Activated naive CD8-positive, alpha-beta T cell treated with anti-CD3 and anti-CD28 coated beads, Interleukin-2, amount 10 ng/mL, durations not matched to agents 7 days and 5 days (primary cell): ENCODE measurements around the gene TCEA3. TPM values are rescaled to one million over a fixed set of nuclear protein-coding genes. Genes with fewer than 3 reads are reported as not detected.

Experiments
- ATAC-seq: fragments of 150-1000 bp; cut with Tn5 transposase; one replicate; pipeline ENCODE4 v1.10.0; 2021; ENCODE audit warnings: low read depth, moderate library complexity
- POLR2A ChIA-PET: fragments of 350-600 bp; sonication (Branson Sonifier 250); formaldehyde crosslinking; loops from one replicate; lab custom pipeline; 2021; ENCODE audit warnings: antibody characterized with exemption; lab: Charles Lee
- DNase-seq: peaks from one replicate; pipeline ENCODE4 v3.0.0; 2021
- H3K27ac Mint-ChIP-seq: one replicate; pipeline ENCODE4 v1.8.0; 2022; ENCODE audit warnings: mild to moderate bottlenecking, mixed read lengths
- H3K27me3 Mint-ChIP-seq: one replicate; pipeline ENCODE4 v1.8.0; 2022; ENCODE audit warnings: mild to moderate bottlenecking, moderate library complexity, mixed read lengths
- H3K36me3 Mint-ChIP-seq: one replicate; pipeline ENCODE4 v1.8.0; 2021; ENCODE audit warnings: mild to moderate bottlenecking, mixed read lengths
- H3K4me1 Mint-ChIP-seq: one replicate; pipeline ENCODE4 v1.8.0; 2021; ENCODE audit warnings: mixed read lengths
- H3K4me3 Mint-ChIP-seq: one replicate; pipeline ENCODE4 v1.8.0; 2022; ENCODE audit warnings: mild to moderate bottlenecking, moderate library complexity, mixed read lengths
- H3K9me3 Mint-ChIP-seq: one replicate; pipeline ENCODE4 v1.8.0; 2021; ENCODE audit warnings: mixed read lengths
- total RNA-seq, 2 experiments: library from RNA; stranded (reverse); gene quantifications; one replicate each; pipeline ENCODE4 v1.2.3, GENCODE V29; 2021

Gene TCEA3
- total RNA-seq, 2 experiments from 2014 or later = 20.4 to 22.6 TPM

DNA sequence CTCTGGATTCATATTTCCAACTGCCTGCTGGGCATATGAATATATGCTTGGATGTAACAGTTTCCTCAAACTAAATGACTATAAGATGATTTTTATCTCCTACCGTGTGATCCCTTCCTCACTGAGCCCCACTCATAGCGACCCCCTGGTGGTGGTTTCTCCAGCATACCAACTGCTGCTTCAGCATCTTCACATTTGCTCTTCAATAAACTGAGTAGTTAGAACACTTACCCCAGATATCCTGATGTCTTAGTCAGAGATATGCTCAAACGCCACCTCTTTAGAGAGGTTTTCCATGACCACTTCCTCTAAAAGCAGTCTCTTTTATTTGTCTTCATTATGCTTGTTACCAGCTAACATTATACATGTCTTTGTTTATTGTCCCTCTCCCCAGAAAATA lies 70.3 kb downstream of the TCEA3 start:
- Mint-ChIP-seq H3K36me3 (peaks cover 22% of the 10 kb centered on the region), H3K27me3 (no peaks in the 10 kb centered on the region), H3K4me1 (peaks cover 5% of the 10 kb centered on the region), H3K4me3 (peak overlapping the region; percentile 12), H3K9me3 (peaks cover 27% of the 10 kb centered on the region), H3K27ac (no peak overlapping the region)
- POLR2A ChIA-PET = interaction anchor here (2.7 kb wide), 1 partner anchor 10 kb away, joined by 15 read pairs; the partner anchor contains the start of gene HNRNPR
- DNase-seq (no peak), ATAC-seq (peak; percentile 58)

DNA sequence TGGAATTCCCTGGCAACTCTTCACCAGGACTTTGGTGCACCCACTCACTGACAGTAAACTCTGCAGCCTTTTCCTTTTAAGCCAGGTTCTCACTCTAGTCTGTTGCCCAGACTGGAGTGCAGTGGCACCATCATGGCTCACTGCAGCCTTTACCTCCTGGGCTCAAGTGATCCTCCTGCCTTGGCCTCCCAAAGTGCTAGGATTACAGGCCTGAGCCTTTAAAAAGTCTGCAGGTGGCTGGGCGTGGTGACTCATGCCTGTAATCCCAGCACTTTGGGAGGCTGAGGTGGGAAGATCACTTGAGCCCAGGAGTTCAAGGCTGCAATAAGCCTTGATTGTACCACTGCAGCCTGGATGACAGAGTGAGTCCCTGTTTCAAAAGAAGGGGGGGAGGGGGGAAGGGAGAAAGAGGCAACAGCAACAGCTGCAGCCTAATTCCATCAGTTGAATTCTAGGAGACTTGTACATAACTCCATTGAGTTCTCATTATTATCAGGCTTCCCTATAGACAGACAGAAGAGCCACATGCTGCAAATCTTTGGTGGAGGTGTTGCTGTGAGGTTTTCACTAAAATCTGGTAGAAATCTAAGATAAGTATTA lies 72.4 kb downstream of the TCEA3 start:
- DNase-seq (no peak), ATAC-seq (no peak)
- Mint-ChIP-seq H3K27me3 (no peaks in the 10 kb centered on the region), H3K27ac (no peak overlapping the region), H3K4me1 (peaks cover 5% of the 10 kb centered on the region), H3K4me3 (no peak overlapping the region), H3K9me3 (peaks cover 15% of the 10 kb centered on the region), H3K36me3 (peaks cover 12% of the 10 kb centered on the region)
- POLR2A ChIA-PET = interaction anchor here (0.7 kb wide), 1 partner anchor 113 kb away, joined by 5 read pairs; no protein-coding TSS in a partner anchor

DNA sequence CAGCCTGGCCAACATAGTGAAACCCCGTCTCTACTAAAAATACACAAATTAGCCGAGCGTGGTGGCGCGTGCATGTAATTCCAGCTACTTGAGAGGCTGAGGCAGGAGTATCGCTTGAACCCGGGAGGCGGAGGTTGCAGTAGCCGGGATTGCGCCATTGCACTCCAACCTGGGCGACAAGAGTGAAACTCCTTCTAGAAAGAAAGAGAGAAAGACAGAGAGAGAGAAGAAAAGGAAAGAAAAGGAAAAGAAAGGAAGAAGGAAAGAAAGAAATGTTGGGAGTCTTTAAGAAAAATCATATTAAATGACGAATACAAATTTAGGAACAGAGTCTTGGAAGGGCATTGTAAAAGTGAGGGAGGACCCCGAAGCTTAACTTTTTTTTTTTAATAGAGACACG lies 78.6 kb downstream of the TCEA3 start:
- Mint-ChIP-seq H3K27ac (no peak overlapping the region), H3K9me3 (peaks cover 2% of the 10 kb centered on the region), H3K4me1 (peaks cover 23% of the 10 kb centered on the region), H3K36me3 (peaks cover 6% of the 10 kb centered on the region), H3K27me3 (no peaks in the 10 kb centered on the region), H3K4me3 (no peak overlapping the region)
- DNase-seq (no peak), ATAC-seq (no peak)
- POLR2A ChIA-PET = interaction anchor here (2.0 to 2.9 kb wide), 2 partner anchors 9 to 22 kb away, joined by 15 to 97 read pairs; partner anchors contain the start of gene ZNF436

DNA sequence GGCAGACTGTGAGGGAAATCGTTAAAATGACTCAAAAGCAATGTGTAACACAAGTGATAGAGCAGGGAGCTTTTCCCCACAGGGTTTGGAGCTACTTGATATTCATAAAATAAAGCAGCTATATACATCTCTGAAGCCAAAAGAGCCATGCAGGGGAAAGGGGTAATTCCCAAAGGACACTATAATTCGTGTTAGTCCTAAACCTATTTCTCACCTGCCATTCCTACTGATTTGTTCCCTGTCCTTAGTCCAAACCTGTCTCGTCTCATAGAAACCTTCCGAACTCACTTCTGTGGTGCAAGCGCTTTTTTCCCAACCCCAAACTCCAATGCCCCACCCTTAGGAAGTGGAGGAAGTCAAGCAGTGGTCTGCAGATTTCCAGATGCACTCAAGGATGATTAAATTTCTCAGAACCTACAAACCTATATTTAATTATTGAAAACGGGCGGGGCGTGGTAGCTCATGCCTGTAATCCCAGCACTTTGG lies 79.5 kb downstream of the TCEA3 start:
- peak overlapping the region; percentile 98 for H3K4me3 Mint-ChIP-seq
- H3K27ac Mint-ChIP-seq = peak overlapping the region; percentile 98
- POLR2A ChIA-PET = interaction anchor here (0.6 to 2.9 kb wide), 16 partner anchors 10 to 610 kb away, joined by 3 to 97 read pairs (median 4); partner anchors contain the start of genes ASAP3 and ZNF436
- ATAC-seq = no peak
- peaks cover 32% of the 10 kb centered on the region for H3K4me1 Mint-ChIP-seq
- H3K9me3 Mint-ChIP-seq = peaks cover 2% of the 10 kb centered on the region
- DNase-seq = no peak
- no peaks in the 10 kb centered on the region for H3K27me3 Mint-ChIP-seq
- peaks cover 6% of the 10 kb centered on the region for H3K36me3 Mint-ChIP-seq

DNA sequence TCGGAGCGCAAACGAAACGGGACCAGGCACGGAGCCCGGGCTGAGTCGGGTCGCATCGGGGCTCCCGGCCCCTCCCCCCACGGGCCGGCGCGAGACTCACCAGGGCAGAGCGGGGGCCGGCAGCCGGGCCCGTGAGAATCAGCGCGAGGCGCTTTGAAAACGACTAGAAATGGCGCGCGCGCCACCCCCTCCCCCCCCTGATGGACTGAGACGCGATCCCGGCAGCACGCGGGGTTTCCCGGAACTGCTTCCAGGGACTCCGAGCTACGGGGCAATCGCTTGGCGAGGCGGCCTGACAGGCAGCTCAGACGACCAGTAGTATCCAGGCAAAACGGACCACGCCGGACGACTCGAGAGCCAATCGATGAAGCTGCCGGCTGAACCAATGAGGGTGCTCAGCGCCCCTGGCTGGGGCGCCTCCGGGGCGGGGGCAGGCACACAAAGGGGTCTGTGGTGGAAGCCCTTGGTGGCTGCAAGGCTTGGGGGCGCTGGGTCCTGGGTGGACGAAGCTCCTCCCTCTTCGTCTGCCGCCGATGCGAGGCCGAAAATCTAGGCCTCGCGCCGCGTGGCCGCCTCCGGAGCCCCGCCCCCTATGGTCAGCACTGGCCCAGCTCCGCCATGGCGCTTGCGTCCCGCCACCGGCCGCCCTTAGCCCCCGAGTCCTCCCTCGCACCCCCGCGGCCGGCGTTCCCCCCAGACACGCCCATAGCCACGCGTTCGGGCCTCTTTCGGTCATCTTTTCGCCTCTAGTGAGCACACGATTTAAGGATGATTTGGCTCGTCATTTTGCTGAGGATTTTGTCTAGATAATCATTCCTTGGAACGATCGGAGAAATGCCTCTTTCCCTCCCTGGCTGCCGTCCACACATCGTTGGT lies 80.2 kb downstream of the TCEA3 start, which contains the start of gene HNRNPR:
HNRNPR (minus strand) TSS at position 174 of the 876 bp plus-strand sequence. CDS start 3,276 bp downstream, outside the sequence.
- Mint-ChIP-seq H3K36me3 (peaks cover 8% of the 10 kb centered on the region), H3K4me3 (peak within 1 kb of the TSS; percentile 98), H3K9me3 (peaks cover 2% of the 10 kb centered on the region), H3K27ac (peak within 1 kb of the TSS; percentile 98), H3K4me1 (peaks cover 37% of the 10 kb centered on the region), H3K27me3 (no peaks in the 10 kb centered on the region)
- POLR2A ChIA-PET = interaction anchor here (0.6 to 2.9 kb wide), 32 partner anchors 10 to 611 kb away, joined by 3 to 97 read pairs (median 4); partner anchors contain the start of genes ASAP3, ID3, KDM1A and PITHD1
- DNase-seq (peak; percentile 95), ATAC-seq (peak; percentile 99)

DNA sequence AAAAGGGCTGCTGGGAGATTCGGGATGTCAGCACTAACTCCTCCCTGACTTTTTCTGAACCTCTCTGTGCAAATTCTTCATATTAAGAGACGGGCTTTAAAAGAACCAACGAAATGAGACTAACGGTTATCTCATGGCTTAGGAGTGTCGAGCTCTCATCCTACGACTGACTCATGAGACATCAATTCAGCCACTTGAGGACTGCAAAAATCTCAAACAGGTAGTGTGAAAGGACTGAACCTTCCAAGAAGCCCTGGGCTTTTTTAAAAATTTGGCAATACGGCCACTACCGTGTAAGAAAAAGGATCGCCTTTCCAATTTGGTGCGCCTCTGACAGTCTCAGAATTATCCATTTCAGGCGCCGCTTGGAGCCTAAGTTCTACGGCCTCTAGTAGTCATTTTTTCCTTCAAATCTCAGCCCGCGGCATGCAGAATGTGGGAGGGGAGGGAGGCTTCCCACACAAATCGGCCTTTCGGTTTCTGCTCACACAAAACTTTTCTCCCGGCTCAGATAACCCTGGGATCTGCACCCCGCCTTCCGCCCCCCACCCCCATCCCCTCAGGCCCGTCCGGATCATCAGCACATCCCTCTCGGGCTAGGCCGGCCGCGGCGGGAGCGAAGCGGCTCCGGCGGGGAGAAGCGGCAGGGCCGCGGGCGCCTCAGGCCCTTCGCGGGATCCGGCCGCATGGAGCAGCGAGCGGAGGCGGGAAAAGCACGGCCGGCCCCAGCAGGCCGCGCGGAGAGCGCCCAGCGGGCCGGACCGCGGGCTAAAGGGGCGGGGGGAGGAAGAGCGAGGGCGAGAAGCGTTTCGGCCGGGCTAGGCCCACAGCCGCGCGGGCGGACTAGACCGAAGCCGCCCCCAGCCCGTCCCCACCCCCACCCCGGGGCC lies 81.1 kb downstream of the TCEA3 start:
- DNase-seq (peak; percentile 70), ATAC-seq (peak; percentile 2)
- H3K9me3 Mint-ChIP-seq = peaks cover 2% of the 10 kb centered on the region
- POLR2A ChIA-PET = interaction anchor here (0.6 to 2.9 kb wide), 19 partner anchors 9 to 348 kb away, joined by 3 to 97 read pairs (median 4); partner anchors contain the start of genes ASAP3, ID3, RPL11 and ZNF436
- H3K27ac Mint-ChIP-seq = peak overlapping the region; percentile 89
- H3K4me3 Mint-ChIP-seq = peak overlapping the region; percentile 95
- peaks cover 12% of the 10 kb centered on the region for H3K36me3 Mint-ChIP-seq
- H3K27me3 Mint-ChIP-seq = no peaks in the 10 kb centered on the region
- peaks cover 42% of the 10 kb centered on the region for H3K4me1 Mint-ChIP-seq

DNA sequence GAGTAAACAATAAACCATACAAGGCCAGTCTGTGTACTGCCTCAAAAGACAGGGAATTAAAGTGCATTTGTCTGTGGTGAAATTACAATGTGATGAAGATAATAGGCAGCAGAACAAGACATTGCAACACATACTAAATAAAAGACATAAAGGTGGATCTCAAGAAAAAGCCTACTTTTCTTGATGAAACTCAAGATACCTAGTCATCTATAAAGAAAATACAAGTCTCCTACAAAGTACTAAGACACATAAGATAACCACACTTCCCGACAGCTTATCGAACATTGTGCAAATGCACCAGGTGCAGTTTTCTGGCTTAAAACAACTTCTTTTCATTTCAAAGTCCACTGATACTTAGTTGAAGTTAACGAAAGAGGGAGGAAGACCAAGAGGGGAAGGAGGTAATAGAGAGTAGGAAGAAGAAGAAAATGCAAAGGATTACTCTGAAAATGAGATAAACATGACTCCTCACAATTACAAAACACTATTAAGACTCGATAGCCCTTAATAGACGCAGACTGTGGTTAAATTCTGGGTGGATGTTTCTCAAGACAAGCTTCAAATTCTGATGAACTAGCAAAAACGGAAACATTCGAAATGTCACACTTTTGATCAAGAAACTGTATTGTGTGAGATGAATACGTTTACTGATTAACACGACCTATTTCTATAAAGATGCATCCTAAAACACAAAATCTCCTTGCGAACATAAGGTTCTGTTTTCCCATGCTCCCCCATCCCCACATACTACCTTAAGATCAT lies 82.4 kb downstream of the TCEA3 start:
- H3K4me3 Mint-ChIP-seq = peak overlapping the region; percentile 95
- H3K36me3 Mint-ChIP-seq = peaks cover 22% of the 10 kb centered on the region
- H3K9me3 Mint-ChIP-seq = peaks cover 2% of the 10 kb centered on the region
- POLR2A ChIA-PET = interaction anchor here (0.6 kb wide), 1 partner anchor 323 kb away, joined by 3 read pairs; the partner anchor contains the start of gene KDM1A
- no peak for DNase-seq
- H3K4me1 Mint-ChIP-seq = peaks cover 47% of the 10 kb centered on the region
- no peak for ATAC-seq
- peak overlapping the region; percentile 83 for H3K27ac Mint-ChIP-seq
- H3K27me3 Mint-ChIP-seq = no peaks in the 10 kb centered on the region

DNA sequence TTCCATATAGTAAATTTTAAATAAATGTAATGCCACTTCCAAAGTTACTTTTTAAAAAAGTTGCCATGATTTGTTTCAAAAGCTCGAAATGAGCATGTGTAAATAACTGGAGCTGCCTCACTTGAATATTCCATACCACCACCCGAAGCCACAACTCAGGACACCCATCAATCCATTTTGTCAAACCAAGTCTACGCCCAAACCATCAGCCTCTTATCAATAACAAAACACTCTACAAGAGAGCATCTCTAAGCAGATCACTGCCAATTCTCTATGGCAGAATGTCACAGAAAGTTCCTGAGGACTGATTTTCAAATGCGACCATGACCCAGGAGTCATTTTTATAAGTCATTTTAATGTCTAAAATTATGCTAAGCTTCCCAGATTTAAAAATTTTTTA lies 84.9 kb downstream of the TCEA3 start:
- Mint-ChIP-seq H3K36me3 (peaks cover 32% of the 10 kb centered on the region), H3K4me3 (peak overlapping the region; percentile 8), H3K9me3 (no peaks in the 10 kb centered on the region), H3K27me3 (no peaks in the 10 kb centered on the region), H3K4me1 (peaks cover 44% of the 10 kb centered on the region), H3K27ac (peak overlapping the region; percentile 1)
- no peak for DNase-seq
- POLR2A ChIA-PET = interaction anchor here (0.5 to 1.7 kb wide), 2 partner anchors 28 to 1340 kb away, joined by 4 to 10 read pairs; no protein-coding TSS in a partner anchor
- no peak for ATAC-seq

DNA sequence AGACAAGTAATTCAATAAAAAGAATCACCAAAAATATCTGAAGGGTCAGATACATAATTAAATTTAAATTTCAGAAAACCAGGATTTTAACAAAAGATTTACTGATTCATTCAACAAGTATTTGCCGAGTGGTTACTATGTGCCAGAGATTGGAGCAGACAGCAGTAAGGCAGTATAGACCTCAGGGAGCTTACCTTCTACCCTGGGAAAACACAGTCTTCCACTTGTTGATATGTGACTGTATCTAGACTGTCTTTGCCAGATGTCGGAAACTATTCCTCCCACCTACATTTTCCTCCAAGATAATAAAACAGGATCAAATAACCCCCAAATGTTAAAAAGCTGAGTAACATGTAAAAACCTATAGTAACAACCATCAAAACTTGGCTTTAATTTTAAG lies 86.7 kb downstream of the TCEA3 start:
- Mint-ChIP-seq H3K27me3 (no peaks in the 10 kb centered on the region), H3K27ac (no peak overlapping the region), H3K9me3 (no peaks in the 10 kb centered on the region), H3K36me3 (peaks cover 46% of the 10 kb centered on the region), H3K4me1 (peaks cover 46% of the 10 kb centered on the region), H3K4me3 (no peak overlapping the region)
- POLR2A ChIA-PET = no interaction called here
- DNase-seq (no peak), ATAC-seq (no peak)

DNA sequence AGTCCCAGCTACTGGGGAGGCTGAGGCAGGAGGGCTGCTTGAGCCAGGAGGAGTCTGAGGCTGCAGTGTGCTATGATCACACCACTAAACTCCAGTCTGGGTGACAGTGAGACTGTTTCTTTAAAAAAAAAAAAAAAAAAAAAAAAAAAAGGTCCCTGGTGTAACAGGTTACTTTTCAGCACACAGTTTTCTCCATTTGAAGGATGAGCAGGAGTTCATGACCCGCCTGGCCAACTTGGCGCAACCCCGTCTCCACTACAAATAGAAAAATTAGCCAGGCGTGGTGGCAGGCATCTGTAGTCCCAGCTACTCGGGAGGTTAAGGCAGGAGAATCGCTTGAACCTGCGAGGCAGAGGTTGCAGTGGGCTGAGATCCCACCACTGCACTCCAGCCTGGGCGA lies 92.8 kb downstream of the TCEA3 start:
- peaks cover 12% of the 10 kb centered on the region for H3K4me1 Mint-ChIP-seq
- ATAC-seq (no peak), DNase-seq (no peak)
- no peak overlapping the region for H3K4me3 Mint-ChIP-seq
- POLR2A ChIA-PET = interaction anchor here (1.2 kb wide), 1 partner anchor 13 kb away, joined by 4 read pairs; the partner anchor contains the start of gene HNRNPR
- H3K27me3 Mint-ChIP-seq = no peaks in the 10 kb centered on the region
- H3K27ac Mint-ChIP-seq = no peak overlapping the region
- no peaks in the 10 kb centered on the region for H3K9me3 Mint-ChIP-seq
- peaks cover 49% of the 10 kb centered on the region for H3K36me3 Mint-ChIP-seq
